IMR-90 (cell line): ENCODE measurements around the gene HBEGF. TPM values are rescaled to one million over a fixed set of nuclear protein-coding genes. Genes with fewer than 3 reads are reported as not detected.

ENCODE experiments used
- ATAC-seq: fragments of 200-7000 bp; cut with Tn5 transposase; 2 replicates; pipeline ENCODE4 v1.9.1; 2020; ENCODE audit warnings: low read depth, mild to moderate bottlenecking, moderate library complexity
- BruUV-seq: library from RNA; stranded (reverse); fragments of 400-500 nt; replicated peaks from 2 replicates; lab custom pipeline; 2021; lab: Mats Ljungman, UMichigan
- CTCF ChIA-PET: fragments of 300-600 bp; formaldehyde crosslinking; extraction: SDS; loops from one replicate; lab custom pipeline; 2021; ENCODE audit warnings: antibody characterized with exemption; lab: Yijun Ruan, JAX
- POLR2A ChIA-PET: fragments of 300-600 bp; sonication (Branson Sonifier 250); formaldehyde crosslinking; loops from one replicate; lab custom pipeline; 2022; ENCODE audit warnings: antibody characterized with exemption; ENCODE audit not compliant: unreplicated experiment; lab: Charles Lee
- DNase-seq: peaks from one replicate; pipeline ENCODE4 v3.0.0; 2013
- H2AFZ ChIP-seq: replicated peaks from 2 replicates; pipeline ENCODE3; 2013; ENCODE audit warnings: low read length, mild to moderate bottlenecking; ENCODE audit not compliant: poor library complexity
- H2AK5ac ChIP-seq: 2 replicates; pipeline ENCODE4 v1.6.1; 2013; ENCODE audit warnings: low read depth, low read length, inconsistent platforms
- H2AK9ac ChIP-seq: replicated peaks from 2 replicates; pipeline ENCODE3; 2013; ENCODE audit warnings: mild to moderate bottlenecking, low read depth, low read length, moderate library complexity; ENCODE audit not compliant: poor library complexity
- H2BK120ac ChIP-seq: 2 replicates; pipeline ENCODE4 v1.6.1; 2013; ENCODE audit warnings: low read depth, low read length, inconsistent platforms
- H2BK15ac ChIP-seq: 3 replicates; pipeline ENCODE4 v1.6.1; 2013; ENCODE audit warnings: low read depth, low read length, inconsistent platforms
- H2BK20ac ChIP-seq: 2 replicates; pipeline ENCODE4 v1.6.1; 2013; ENCODE audit warnings: low read depth, mild to moderate bottlenecking, inconsistent platforms, low read length, moderate library complexity
- H2BK5ac ChIP-seq: 2 replicates; pipeline ENCODE4 v1.6.1; 2013; ENCODE audit warnings: mild to moderate bottlenecking, low read depth, low read length, inconsistent platforms; ENCODE audit not compliant: poor library complexity, severe bottlenecking
- H3K14ac ChIP-seq: replicated peaks from 2 replicates; pipeline ENCODE4 v1.6.1; 2013; ENCODE audit warnings: low read depth, low read length, inconsistent platforms
- H3K18ac ChIP-seq: 2 replicates; pipeline ENCODE4 v1.6.1; 2013; ENCODE audit warnings: low read depth, low read length, control low read depth
- H3K23ac ChIP-seq: 2 replicates; pipeline ENCODE4 v1.6.1; 2013; ENCODE audit warnings: low read depth, low read length, inconsistent platforms
- H3K27ac ChIP-seq: 2 replicates; pipeline ENCODE4 v1.5.1; 2013; ENCODE audit warnings: mild to moderate bottlenecking, control low read depth, low read length; ENCODE audit not compliant: insufficient read depth
- H3K27me3 ChIP-seq: 2 replicates; pipeline ENCODE4 v1.6.1; 2013; ENCODE audit warnings: low read length; ENCODE audit not compliant: control insufficient read depth, insufficient read depth
- H3K36me3 ChIP-seq: 2 replicates; pipeline ENCODE4 v1.6.1; 2013; ENCODE audit warnings: low read length, mixed read lengths; ENCODE audit not compliant: control insufficient read depth, insufficient read depth
- H3K4ac ChIP-seq: 2 replicates; pipeline ENCODE4 v1.6.1; 2013; ENCODE audit warnings: low read depth, low read length, inconsistent platforms
- H3K4me1 ChIP-seq: 2 replicates; pipeline ENCODE4 v1.6.1; 2013; ENCODE audit warnings: low read length, mixed read lengths; ENCODE audit not compliant: control insufficient read depth, insufficient read depth
- H3K4me2 ChIP-seq: 2 replicates; pipeline ENCODE4 v1.6.1; 2013; ENCODE audit warnings: low read depth, mild to moderate bottlenecking, control low read depth, low read length, moderate library complexity
- H3K4me3 ChIP-seq: 2 replicates; pipeline ENCODE4 v1.5.1; 2013; ENCODE audit warnings: low read depth, mild to moderate bottlenecking, control low read depth, low read length, moderate library complexity; ENCODE audit not compliant: insufficient read depth
- H3K56ac ChIP-seq: 2 replicates; pipeline ENCODE4 v1.6.1; 2013; ENCODE audit warnings: low read length, inconsistent platforms; ENCODE audit not compliant: insufficient read depth; ENCODE audit errors: extremely low read depth
- H3K79me1 ChIP-seq, 2 experiments: 2 replicates each; pipeline ENCODE4 v1.6.1; 2013; ENCODE audit warnings: low read length in 2 of 2, inconsistent platforms in 1 of 2, low read depth in 1 of 2
- H3K9ac ChIP-seq: 2 replicates; pipeline ENCODE4 v1.6.1; 2013; ENCODE audit warnings: low read depth, low read length, control low read depth
- H3K9me1 ChIP-seq: 2 replicates; pipeline ENCODE4 v1.6.1; 2013; ENCODE audit warnings: low read length, inconsistent platforms; ENCODE audit not compliant: insufficient read depth
- H3K9me3 ChIP-seq: 2 replicates; pipeline ENCODE4 v1.6.1; 2013; ENCODE audit warnings: low read length; ENCODE audit not compliant: control insufficient read depth, insufficient read depth
- H4K20me1 ChIP-seq: 2 replicates; pipeline ENCODE4 v1.6.1; 2013; ENCODE audit warnings: low read length, inconsistent platforms; ENCODE audit not compliant: insufficient read depth
- H4K5ac ChIP-seq: 2 replicates; pipeline ENCODE4 v1.6.1; 2013; ENCODE audit warnings: mild to moderate bottlenecking, low read depth, low read length, control low read depth
- H4K8ac ChIP-seq, 2 experiments: 2 replicates each; pipeline ENCODE4 v1.6.1; 2013; ENCODE audit warnings: low read depth in 2 of 2, low read length in 2 of 2, control low read depth in 1 of 2, inconsistent platforms in 1 of 2
- H4K91ac ChIP-seq: 2 replicates; pipeline ENCODE4 v1.6.1; 2013; ENCODE audit warnings: low read depth, low read length, inconsistent platforms; ENCODE audit not compliant: insufficient read depth
- BHLHE40 ChIP-seq: fragments of 150-350 bp; IDR thresholded peaks from 2 replicates; pipeline ENCODE4 v1.6.1; 2016; ENCODE audit warnings: mild to moderate bottlenecking, low read depth, low read length
- CEBPB ChIP-seq: IDR thresholded peaks from 2 replicates; pipeline ENCODE4 v1.6.1; 2012; ENCODE audit warnings: low read depth, low read length, improper control_type of control experiment
- CHD1 ChIP-seq: IDR thresholded peaks from 2 replicates; pipeline ENCODE4 v1.6.1; 2012; ENCODE audit warnings: low read depth, low read length, improper control_type of control experiment
- CTCF ChIP-seq: conservative IDR thresholded peaks from 2 replicates; pipeline ENCODE4 v1.5.1; 2012; ENCODE audit warnings: mild to moderate bottlenecking, low read depth, low read length, improper control_type of control experiment
- ELK1 ChIP-seq: fragments of 150-350 bp; IDR thresholded peaks from 2 replicates; pipeline ENCODE4 v1.6.1; 2016; ENCODE audit warnings: low read depth, mild to moderate bottlenecking, low read length, moderate library complexity, borderline replicate concordance
- FOS ChIP-seq: fragments of 150-350 bp; IDR thresholded peaks from 2 replicates; pipeline ENCODE4 v1.6.1; 2016; ENCODE audit warnings: low read depth, low read length
- MAFK ChIP-seq: IDR thresholded peaks from 2 replicates; pipeline ENCODE4 v1.6.1; 2012; ENCODE audit warnings: low read depth, low read length, improper control_type of control experiment
- MAZ ChIP-seq: IDR thresholded peaks from 2 replicates; pipeline ENCODE4 v1.6.1; 2012; ENCODE audit warnings: low read depth, mild to moderate bottlenecking, low read length, improper control_type of control experiment, moderate library complexity, borderline replicate concordance
- MXI1 ChIP-seq: IDR thresholded peaks from 2 replicates; pipeline ENCODE4 v1.6.1; 2012; ENCODE audit warnings: low read depth, mild to moderate bottlenecking, low read length, moderate library complexity, borderline replicate concordance
- NFE2L2 ChIP-seq: fragments of 150-350 bp; IDR thresholded peaks from 2 replicates; pipeline ENCODE4 v1.6.1; 2016; ENCODE audit warnings: low read depth, mild to moderate bottlenecking, low read length
- POLR2A ChIP-seq: IDR thresholded peaks from 2 replicates; pipeline ENCODE4 v1.6.1; 2012; ENCODE audit warnings: mild to moderate bottlenecking, low read depth, low read length
- RAD21 ChIP-seq: IDR thresholded peaks from 2 replicates; pipeline ENCODE4 v1.6.1; 2012; ENCODE audit warnings: low read length, improper control_type of control experiment
- RCOR1 ChIP-seq: IDR thresholded peaks from 2 replicates; pipeline ENCODE4 v1.6.1; 2012; ENCODE audit warnings: mild to moderate bottlenecking, low read length, improper control_type of control experiment; ENCODE audit not compliant: insufficient replicate concordance
- RFX5 ChIP-seq: IDR thresholded peaks from 2 replicates; pipeline ENCODE4 v1.8.0; 2012; ENCODE audit warnings: low read depth, mild to moderate bottlenecking, low read length, moderate library complexity
- SMC3 ChIP-seq: fragments of 150-350 bp; IDR thresholded peaks from 2 replicates; pipeline ENCODE4 v1.6.1; 2016; ENCODE audit warnings: low read depth, mild to moderate bottlenecking, antibody characterized with exemption, low read length, moderate library complexity
- USF2 ChIP-seq: fragments of 150-350 bp; IDR thresholded peaks from 2 replicates; pipeline ENCODE4 v1.6.1; 2017; ENCODE audit warnings: mild to moderate bottlenecking, antibody characterized with exemption, low read length, low read depth
- WGBS, 2 experiments: methylation state at CpG; one replicate each; pipeline versions ENCODE4 v1.1.5 to v1.1.7; 2013; ENCODE audit warnings: missing lambda C conversion rate in 2 of 2; ENCODE audit not compliant: insufficient read length in 1 of 2; ENCODE audit errors: extremely low coverage in 2 of 2; 5-methylcytosine and 5-hydroxymethylcytosine counted together
- dilution Hi-C: fragments of 300-500 bp; cut with HindIII; formaldehyde crosslinking; loops from one replicate; pipeline ENCODE4 v1.14.3; 2018; ENCODE audit warnings: low sequenced_read_pairs; ENCODE audit not compliant: unreplicated experiment
- in situ Hi-C: fragments of 300-500 bp; cut with MboI; formaldehyde crosslinking; loops from 3 replicates; pipeline ENCODE4 v1.14.3; 2019; ENCODE audit warnings: low sequenced_read_pairs, inconsistent platforms, mixed read lengths
- intact Hi-C: fragments of 100-400 bp; cut with micrococcal nuclease; formaldehyde crosslinking; loops from 2 replicates; pipeline ENCODE4 v1.10.0; 2022
- polyA plus RNA-seq, 3 experiments: library from polyadenylated mRNA; depleted of rRNA; stranded (reverse); fragments of >200 nt; gene quantifications; 2 replicates each; pipeline ENCODE4 v1.2.3, GENCODE V29; 2012; ENCODE audit warnings: low replicate concordance in 1 of 3
- total RNA-seq: library from RNA; depleted of rRNA; stranded (reverse); fragments of >200 nt; gene quantifications from 2 replicates; pipeline ENCODE4 v1.2.3, GENCODE V29; 2012

The HBEGF gene
- total and polyA plus RNA-seq, 2 of the 4 experiments (the other 2 are of a cell fraction): 18.8 to 36.1 TPM

GRCh38 chr5:140309706-140310249, 36.6 kb downstream of the HBEGF start:
- Histone ChIP-seq H4K5ac (no peak overlapping the region), H3K27ac (no peak overlapping the region), H4K91ac (0 out of 2 replicates have a peak overlapping the region, but pooled peaks have one; percentile 4), H3K9me1 (peaks cover 12% of the 10 kb centered on the region), H3K56ac (no peak overlapping the region), H3K4me2 (no peak overlapping the region), H3K23ac (no peak overlapping the region), H2AFZ (no peak overlapping the region), H2AK9ac (no peak overlapping the region), H2BK120ac (no peak overlapping the region; the same call in 1 of the 2 replicates), H3K18ac (no peak overlapping the region), H3K79me1 (no peaks in the 10 kb centered on the region), H4K8ac (no peak overlapping the region), H3K27me3 (no peaks in the 10 kb centered on the region), H3K4ac (no peak overlapping the region), H3K4me3 (no peak overlapping the region), H2BK20ac (peak overlapping the region; percentile 33; the same call in 1 of the 2 replicates), H2BK15ac (peak overlapping the region; percentile 55; the same call in 2 of the 3 replicates), H4K20me1 (no peaks in the 10 kb centered on the region), H2BK5ac (no peak overlapping the region), H3K9ac (no peak overlapping the region), H2AK5ac (peak overlapping the region; percentile 28; the same call in 1 of the 2 replicates), H3K36me3 (no peaks in the 10 kb centered on the region), H3K14ac (no peak overlapping the region), H3K9me3 (no peaks in the 10 kb centered on the region), H3K4me1 (peaks cover 10% of the 10 kb centered on the region)
- intact Hi-C loops (no loop called here), dilution Hi-C loops (no loop called here), in situ Hi-C loops (no loop called here)
- TF ChIP-seq SMC3 (no peak), RFX5 (no peak), ELK1 (no peak), CEBPB (no peak), RCOR1 (no peak), MAFK (no peak), MAZ (no peak), MXI1 (no peak), USF2 (no peak), NFE2L2 (no peak), BHLHE40 (no peak), CHD1 (no peak), CTCF (no peak), FOS (no peak), RAD21 (no peak), POLR2A (no peak)
- ATAC-seq (no peak), DNase-seq (no peak)
- CTCF ChIA-PET: no interaction called here
- 100% methylated on average over 3 of the region's 3 CpGs; no CpG with 5 or more reads in 1 of the 2 experiments for WGBS, 2 experiments
- POLR2A ChIA-PET: no interaction called here
- BruUV-seq: no TSS peak
